ENCODE measurements around the gene DUSP3. TPM values are rescaled to one million over a fixed set of nuclear protein-coding genes. Genes with fewer than 3 reads are reported as not detected.
A peak's percentile ranks its signal among the peaks of the same experiment; 100 is the strongest.

Gene DUSP3
- total and polyA plus RNA-seq, 2 of the 13 experiments (the other 11 are each of a cell fraction or from before 2014, with no cell fraction given) = 60.0 to 71.5 TPM

DNA sequence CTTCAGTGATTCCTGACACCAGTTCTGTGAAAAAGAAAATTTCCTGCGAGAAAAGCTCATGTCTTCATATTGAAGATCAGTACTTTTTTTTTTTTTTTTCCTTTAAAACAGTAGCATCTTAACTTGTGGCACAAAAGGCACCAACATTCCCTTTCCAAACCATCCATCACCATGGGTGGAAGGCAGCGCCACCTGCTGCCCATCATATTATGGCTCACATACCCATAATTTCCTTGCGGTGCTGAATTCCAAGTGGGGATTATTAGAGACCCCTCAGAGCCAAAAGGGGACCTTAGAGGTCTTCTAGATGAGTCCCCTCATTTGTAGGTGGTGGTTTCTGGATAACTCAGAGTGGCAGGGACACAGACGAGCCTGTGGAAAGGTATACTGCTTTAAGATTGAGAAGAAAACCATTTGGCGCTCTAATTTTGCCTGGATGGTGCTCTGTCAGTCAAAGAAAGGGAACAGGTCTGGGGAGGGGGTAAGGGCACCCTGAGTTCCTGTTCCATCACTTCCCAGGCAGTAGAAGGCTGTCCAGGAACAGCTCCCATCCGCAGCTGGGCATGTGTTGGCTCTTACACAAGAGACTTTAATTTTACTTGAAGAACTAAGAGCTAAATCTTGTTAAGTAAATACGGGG is 12.2 kb downstream of the DUSP3 start:
- Histone ChIP-seq H3K4me2 (ENCODE audit: low read depth, low read length) (no peak overlapping the region), H3K9ac (ENCODE audit: insufficient read depth, low read depth, low read length) (no peak overlapping the region), H2AFZ (ENCODE audit: low read length) (no peak overlapping the region), H3K27ac (ENCODE audit: extremely low read length, insufficient read depth, low read length) (no peak overlapping the region), H3K4me3 (replicated peaks in 1 of 3; ENCODE audit: insufficient read depth in 1 of 3, low read depth in 2 of 3, low read length in 3 of 3) (no peak overlapping the region), H4K20me1 (ENCODE audit: insufficient read depth, low read length) (no peaks in the 10 kb centered on the region), H3K9me3 (ENCODE audit: low read length) (no peaks in the 10 kb centered on the region), H3K36me3 (replicated peaks in 1 of 2; ENCODE audit: control insufficient read depth in 1 of 2, insufficient read depth in 2 of 2, low read length in 2 of 2) (peaks cover 12 to 23% of the 10 kb centered on the region in 2 experiments), H3K27me3 (ENCODE audit: control insufficient read depth in 1 of 2, insufficient read depth in 2 of 2, low read length in 2 of 2) (no peaks in the 10 kb centered on the region), H3K4me1 (ENCODE audit: insufficient read depth, low read length) (peaks cover 6% of the 10 kb centered on the region), H3K79me2 (ENCODE audit: insufficient read depth, low read length) (no peaks in the 10 kb centered on the region)
- POLR2A ChIA-PET = no interaction called here
- BruUV-seq (replicated peaks) = no TSS peak
- DNase-seq (ENCODE audit: low spot score) (peak; percentile 58), ATAC-seq (peak; percentile 40; the same call in 2 of the 3 replicates), FAIRE-seq (peak; percentile 82)
- in situ Hi-C loops (cut with HindIII; ENCODE audit: extremely low pct_ligation_motif_present, low pct_unique_long_range_greater_than_20kb) (loop anchor here (10.0 kb wide), 1 partner anchor 252 kb away; no protein-coding TSS in a partner anchor), intact Hi-C loops (cut with micrococcal nuclease; ENCODE audit: unreplicated experiment) (loop anchor here (1.0 to 10.0 kb wide), 2 partner anchors 80 to 242 kb away; no protein-coding TSS in a partner anchor)
- CTCF ChIA-PET (ENCODE audit: low intra/inter-chr PET ratio, low total read pairs) = interaction anchor here (0.6 to 3.8 kb wide), 4 partner anchors 14 to 246 kb away, joined by 3 to 16 read pairs (median 10); partner anchors contain the start of genes CD300LG and CFAP97D1
- 68% methylated on average over 7 of the region's 7 CpGs for WGBS (ENCODE audit: low lambda C conversion rate)
- TF ChIP-seq PCBP2 (optimal IDR thresholded peaks at IDR 0.05; ENCODE audit: low read depth, low read length, poor library complexity, severe bottlenecking) (peak; percentile 18), SMC3 (IDR thresholded peaks at IDR 0.05; ENCODE audit: low read length) (peak; percentile 60), TCF7 (IDR thresholded peaks at IDR 0.05; ENCODE audit: low read depth) (no peak), ARNT2 (CRISPR knock-in tag; IDR thresholded peaks at IDR 0.05; ENCODE audit: low read depth) (no peak), POLR2AphosphoS5 (IDR thresholded peaks at IDR 0.05; ENCODE audit: low read depth, low read length) (0 out of 2 replicates have a peak, but pooled peaks have one; percentile 7), TARDBP (CRISPR knock-in tag; IDR thresholded peaks at IDR 0.05) (no peak), ZNF644 (CRISPR knock-in tag; IDR thresholded peaks at IDR 0.05; ENCODE audit: low read depth) (0 out of 2 replicates have a peak, but pooled peaks have one; percentile 26), RBM22 (optimal IDR thresholded peaks at IDR 0.05; ENCODE audit: low read length) (peak; percentile 86), STAG1 (CRISPR knock-in tag; IDR thresholded peaks at IDR 0.05) (peak; percentile 53), SP5 (CRISPR knock-in tag; IDR thresholded peaks at IDR 0.05; ENCODE audit: borderline replicate concordance, low read depth) (peak; percentile 12; the same call in 1 of the 2 replicates)
- TF ChIP-seq, protein P1, sequence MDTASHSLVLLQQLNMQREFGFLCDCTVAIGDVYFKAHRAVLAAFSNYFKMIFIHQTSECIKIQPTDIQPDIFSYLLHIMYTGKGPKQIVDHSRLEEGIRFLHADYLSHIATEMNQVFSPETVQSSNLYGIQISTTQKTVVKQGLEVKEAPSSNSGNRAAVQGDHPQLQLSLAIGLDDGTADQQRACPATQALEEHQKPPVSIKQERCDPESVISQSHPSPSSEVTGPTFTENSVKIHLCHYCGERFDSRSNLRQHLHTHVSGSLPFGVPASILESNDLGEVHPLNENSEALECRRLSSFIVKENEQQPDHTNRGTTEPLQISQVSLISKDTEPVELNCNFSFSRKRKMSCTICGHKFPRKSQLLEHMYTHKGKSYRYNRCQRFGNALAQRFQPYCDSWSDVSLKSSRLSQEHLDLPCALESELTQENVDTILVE (CRISPR knock-in tag; IDR thresholded peaks at IDR 0.05) = 0 out of 2 replicates have a peak, but pooled peaks have one; percentile 22
- TF ChIP-seq, protein P2, sequence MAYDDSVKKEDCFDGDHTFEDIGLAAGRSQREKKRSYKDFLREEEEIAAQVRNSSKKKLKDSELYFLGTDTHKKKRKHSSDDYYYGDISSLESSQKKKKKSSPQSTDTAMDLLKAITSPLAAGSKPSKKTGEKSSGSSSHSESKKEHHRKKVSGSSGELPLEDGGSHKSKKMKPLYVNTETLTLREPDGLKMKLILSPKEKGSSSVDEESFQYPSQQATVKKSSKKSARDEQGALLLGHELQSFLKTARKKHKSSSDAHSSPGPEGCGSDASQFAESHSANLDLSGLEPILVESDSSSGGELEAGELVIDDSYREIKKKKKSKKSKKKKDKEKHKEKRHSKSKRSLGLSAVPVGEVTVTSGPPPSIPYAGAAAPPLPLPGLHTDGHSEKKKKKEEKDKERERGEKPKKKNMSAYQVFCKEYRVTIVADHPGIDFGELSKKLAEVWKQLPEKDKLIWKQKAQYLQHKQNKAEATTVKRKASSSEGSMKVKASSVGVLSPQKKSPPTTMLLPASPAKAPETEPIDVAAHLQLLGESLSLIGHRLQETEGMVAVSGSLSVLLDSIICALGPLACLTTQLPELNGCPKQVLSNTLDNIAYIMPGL (CRISPR knock-in tag; IDR thresholded peaks at IDR 0.05; ENCODE audit: borderline replicate concordance in 1 of 2, low read depth in 1 of 2) = peak in 1 of 2 experiments; percentile 46; a peak in 1 of 4 replicates
- TF ChIP-seq, protein P3, sequence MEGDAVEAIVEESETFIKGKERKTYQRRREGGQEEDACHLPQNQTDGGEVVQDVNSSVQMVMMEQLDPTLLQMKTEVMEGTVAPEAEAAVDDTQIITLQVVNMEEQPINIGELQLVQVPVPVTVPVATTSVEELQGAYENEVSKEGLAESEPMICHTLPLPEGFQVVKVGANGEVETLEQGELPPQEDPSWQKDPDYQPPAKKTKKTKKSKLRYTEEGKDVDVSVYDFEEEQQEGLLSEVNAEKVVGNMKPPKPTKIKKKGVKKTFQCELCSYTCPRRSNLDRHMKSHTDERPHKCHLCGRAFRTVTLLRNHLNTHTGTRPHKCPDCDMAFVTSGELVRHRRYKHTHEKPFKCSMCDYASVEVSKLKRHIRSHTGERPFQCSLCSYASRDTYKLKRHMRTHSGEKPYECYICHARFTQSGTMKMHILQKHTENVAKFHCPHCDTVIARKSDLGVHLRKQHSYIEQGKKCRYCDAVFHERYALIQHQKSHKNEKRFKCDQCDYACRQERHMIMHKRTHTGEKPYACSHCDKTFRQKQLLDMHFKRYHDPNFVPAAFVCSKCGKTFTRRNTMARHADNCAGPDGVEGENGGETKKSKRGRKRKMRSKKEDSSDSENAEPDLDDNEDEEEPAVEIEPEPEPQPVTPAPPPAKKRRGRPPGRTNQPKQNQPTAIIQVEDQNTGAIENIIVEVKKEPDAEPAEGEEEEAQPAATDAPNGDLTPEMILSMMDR (CRISPR knock-in tag; IDR thresholded peaks at IDR 0.05) = peak; percentile 85
- TF ChIP-seq, protein P4, sequence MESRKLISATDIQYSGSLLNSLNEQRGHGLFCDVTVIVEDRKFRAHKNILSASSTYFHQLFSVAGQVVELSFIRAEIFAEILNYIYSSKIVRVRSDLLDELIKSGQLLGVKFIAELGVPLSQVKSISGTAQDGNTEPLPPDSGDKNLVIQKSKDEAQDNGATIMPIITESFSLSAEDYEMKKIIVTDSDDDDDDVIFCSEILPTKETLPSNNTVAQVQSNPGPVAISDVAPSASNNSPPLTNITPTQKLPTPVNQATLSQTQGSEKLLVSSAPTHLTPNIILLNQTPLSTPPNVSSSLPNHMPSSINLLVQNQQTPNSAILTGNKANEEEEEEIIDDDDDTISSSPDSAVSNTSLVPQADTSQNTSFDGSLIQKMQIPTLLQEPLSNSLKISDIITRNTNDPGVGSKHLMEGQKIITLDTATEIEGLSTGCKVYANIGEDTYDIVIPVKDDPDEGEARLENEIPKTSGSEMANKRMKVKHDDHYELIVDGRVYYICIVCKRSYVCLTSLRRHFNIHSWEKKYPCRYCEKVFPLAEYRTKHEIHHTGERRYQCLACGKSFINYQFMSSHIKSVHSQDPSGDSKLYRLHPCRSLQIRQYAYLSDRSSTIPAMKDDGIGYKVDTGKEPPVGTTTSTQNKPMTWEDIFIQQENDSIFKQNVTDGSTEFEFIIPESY (CRISPR knock-in tag; IDR thresholded peaks at IDR 0.05) = peak; percentile 72
- TF ChIP-seq, protein P5, sequence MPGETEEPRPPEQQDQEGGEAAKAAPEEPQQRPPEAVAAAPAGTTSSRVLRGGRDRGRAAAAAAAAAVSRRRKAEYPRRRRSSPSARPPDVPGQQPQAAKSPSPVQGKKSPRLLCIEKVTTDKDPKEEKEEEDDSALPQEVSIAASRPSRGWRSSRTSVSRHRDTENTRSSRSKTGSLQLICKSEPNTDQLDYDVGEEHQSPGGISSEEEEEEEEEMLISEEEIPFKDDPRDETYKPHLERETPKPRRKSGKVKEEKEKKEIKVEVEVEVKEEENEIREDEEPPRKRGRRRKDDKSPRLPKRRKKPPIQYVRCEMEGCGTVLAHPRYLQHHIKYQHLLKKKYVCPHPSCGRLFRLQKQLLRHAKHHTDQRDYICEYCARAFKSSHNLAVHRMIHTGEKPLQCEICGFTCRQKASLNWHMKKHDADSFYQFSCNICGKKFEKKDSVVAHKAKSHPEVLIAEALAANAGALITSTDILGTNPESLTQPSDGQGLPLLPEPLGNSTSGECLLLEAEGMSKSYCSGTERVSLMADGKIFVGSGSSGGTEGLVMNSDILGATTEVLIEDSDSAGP (CRISPR knock-in tag; IDR thresholded peaks at IDR 0.05; ENCODE audit: borderline replicate concordance) = no peak
